GM21723 (cell line): Measurements from ENCODE around the gene LSM14B.

ENCODE experiments used
- ATAC-seq: cut with Tn5 transposase; IDR thresholded peaks from one replicate; pipeline ENCODE4 v1.9.1; 2021; ENCODE audit warnings: mild to moderate bottlenecking, moderate library complexity; ENCODE audit not compliant: unreplicated experiment

LSM14B gene

DNA sequence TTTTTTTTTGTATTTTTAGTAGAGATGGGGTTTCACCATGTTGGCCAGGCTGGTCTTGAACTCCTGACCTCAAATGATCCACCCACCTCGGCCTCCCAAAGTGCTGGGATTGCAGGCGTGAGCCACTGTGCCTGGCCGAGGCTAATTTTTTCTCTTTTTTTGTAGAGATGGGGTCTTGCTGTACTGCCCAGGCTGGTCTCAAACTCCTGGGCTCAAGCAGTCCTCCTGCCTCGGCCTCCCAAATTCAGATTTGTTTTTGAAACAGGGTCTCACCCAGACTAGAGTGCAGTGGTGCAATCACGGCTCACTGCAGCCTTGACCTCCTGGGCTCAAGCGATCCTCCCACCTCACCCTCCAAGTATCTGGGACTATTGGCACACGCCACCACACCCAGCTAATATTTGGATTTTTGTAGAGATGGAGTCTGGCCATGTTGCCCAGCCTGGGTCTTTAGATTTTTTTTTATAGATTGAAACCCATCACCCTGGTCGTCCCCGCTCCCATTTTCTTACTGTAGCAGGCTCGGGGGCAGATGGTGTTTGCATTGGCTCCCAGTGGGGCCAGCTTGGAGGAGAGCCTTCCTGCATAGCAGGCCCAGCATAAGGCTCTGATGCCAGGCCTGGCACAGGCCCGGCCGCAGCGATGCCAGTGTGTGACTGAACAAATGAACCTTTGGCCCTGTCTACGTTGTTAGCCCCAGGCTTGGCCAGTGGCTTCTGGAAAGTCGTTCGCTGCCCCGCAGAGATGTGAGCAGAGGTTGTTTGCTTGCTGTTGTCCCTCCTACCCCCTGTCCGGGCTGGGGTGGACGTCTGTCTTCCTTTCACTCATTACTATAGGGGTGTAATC, 56.3 kb downstream of the LSM14B start:
- no peak for ATAC-seq

DNA sequence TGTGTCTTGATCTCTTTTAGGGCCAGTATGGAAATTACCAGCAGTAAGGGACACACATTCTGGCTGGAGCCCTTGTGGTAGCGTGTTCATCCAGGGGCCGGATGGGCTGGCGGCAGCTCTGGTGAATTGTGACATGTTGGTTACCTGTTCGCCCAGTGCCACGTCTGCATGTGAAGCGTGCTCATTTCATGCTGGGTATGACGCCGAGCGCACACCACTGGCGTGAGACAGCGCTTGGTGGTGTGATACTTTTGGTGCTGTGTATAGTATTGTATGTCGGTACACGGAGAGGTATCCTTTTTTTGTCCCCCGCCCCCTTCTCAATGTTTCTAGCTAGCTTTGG, 56.9 kb downstream of the LSM14B start:
- ATAC-seq = no peak

DNA sequence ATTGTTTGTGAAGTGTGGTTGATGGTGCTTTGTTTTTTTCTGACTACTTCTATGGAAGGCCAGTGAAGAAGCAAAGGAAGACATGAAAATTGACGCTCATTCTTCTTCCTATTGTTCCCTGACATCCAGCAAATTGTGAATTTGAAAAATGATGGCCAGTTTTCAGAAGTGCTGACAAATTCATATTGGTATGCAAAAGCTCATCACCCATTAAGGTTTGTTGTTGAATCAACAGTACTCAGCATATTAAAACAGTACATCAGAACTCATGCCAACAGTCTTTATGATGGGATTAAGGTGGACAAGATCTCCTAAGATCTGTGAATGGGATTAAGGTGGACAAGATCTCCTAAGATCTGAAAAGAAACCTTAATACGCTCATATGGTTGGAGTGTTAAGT, 59.5 kb downstream of the LSM14B start:
- ATAC-seq = no peak

DNA sequence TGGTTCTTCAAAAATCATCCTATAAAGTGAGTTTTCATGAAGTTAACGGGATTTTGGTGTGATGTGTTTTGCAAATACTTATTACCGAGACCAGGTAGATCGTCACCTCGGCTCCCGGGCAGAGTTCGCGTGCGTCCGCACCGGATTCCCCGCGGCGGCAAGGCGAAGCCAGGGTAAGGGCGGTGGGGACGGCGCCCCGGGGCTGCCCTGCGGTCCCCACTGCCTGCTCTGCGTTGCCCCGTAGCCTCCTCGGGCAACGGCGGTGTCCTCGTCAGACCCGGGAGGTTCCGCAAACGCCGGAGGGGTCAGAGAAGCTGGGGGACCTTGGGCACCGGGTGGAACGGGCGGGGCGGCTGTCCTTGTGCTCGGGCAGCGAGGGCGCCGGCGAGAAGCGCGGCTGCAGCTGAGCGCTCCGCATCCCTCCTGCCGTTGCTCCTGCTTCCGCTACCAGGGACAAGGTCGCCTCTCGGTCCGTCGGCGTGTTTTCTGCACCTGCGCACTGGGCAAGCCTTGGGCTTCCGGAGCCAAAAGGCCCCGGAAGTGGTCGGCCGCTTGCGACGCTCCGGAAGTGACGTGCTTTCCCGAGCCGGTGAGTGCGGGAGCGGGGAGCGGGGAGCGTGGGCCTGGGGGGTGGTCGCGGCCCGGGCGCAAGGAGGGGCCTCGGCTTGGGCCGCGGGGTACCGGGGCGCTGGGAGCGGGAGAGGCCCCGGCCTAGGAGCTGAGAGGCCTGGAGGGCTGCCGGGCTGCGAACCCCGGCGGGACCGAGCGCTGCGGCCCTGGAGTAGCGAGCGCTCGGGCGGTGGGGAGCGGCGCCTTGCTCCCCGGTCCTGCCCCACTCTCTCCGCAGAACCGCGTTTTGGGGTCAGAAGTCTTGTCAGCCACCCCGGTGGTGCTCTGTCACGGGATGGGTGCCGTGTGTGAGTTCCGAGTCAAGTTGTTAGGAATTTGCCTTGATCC, 60.5 kb downstream of the LSM14B start, which contains the start of gene MTG2:
Gene MTG2 (plus strand): TSS at position 560 of the 957 bp plus-strand sequence. CDS start 10,393 bp downstream, outside the sequence.
- peak; percentile 89 for ATAC-seq

DNA sequence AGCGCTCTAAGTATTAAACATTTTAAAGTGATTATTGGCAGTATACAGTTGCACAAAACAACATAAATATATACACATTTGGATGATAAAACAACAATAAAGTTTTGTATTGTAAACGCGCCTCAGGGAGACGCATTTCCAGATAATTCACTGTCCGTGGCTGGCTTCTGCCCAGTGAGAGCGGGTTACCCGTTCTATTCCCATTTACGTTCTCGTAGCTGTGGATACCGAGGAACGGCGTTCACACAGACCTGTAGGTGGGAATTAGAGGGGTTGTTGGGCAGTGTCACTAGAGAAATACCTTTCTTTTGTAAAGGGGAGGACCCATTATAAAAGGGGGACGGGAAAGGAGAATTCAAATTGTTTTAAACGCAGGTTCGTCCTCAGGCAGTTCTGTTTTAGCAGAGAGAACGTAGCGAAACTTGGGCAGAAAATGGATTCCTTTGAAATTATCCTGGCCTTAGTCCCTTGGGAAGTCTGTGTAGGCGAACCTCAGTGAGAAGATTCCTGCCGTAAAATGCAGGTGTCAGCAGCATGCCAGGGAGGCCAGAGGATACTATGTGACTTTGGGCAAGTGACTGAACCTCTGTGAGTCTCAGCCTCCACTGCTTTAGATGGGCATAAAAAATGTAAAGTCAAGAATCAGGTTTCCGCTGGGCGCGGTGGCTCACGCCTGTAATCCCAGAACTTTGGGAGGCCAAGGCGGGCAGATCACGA, 61.3 kb downstream of the LSM14B start:
- ATAC-seq = no peak
